Endothelial cell of umbilical vein (primary cell): Measurements from ENCODE around the gene RTKN. TPM values are rescaled to one million over a fixed set of nuclear protein-coding genes. Genes with fewer than 3 reads are reported as not detected.

Experiments
- BruUV-seq: library from RNA; stranded (reverse); fragments of 400-500 nt; replicated peaks from 2 replicates; lab custom pipeline; 2021; lab: Mats Ljungman, UMichigan
- CTCF ChIA-PET: fragments of 300-600, 350-600 bp; sonication (Branson Sonifier 250); formaldehyde crosslinking; loops from one replicate; lab custom pipeline; 2021; ENCODE audit warnings: antibody characterized with exemption, inconsistent platforms; lab: Charles Lee
- POLR2A ChIA-PET: fragments of 300-600, 350-600 bp; sonication (Branson Sonifier 250); formaldehyde crosslinking; loops from one replicate; lab custom pipeline; 2021; ENCODE audit warnings: antibody characterized with exemption, inconsistent platforms; lab: Charles Lee
- DNase-seq: peaks from one replicate; pipeline ENCODE4 v3.0.0-alpha.2; 2011; ENCODE audit warnings: low read depth, low spot score
- FAIRE-seq: peaks from 2 replicates; lab custom pipeline; 2011; peaks lifted over from hg19 to GRCh38; lab: Jason Lieb, UNC
- H2AFZ ChIP-seq: 2 replicates; pipeline ENCODE4 v1.6.0; 2012; ENCODE audit warnings: low read depth, low read length, control low read depth, inconsistent platforms
- H3K27ac ChIP-seq: 2 replicates; pipeline ENCODE4 v1.5.1; 2011; ENCODE audit warnings: low read depth, mild to moderate bottlenecking, control low read depth, low read length, moderate library complexity; ENCODE audit not compliant: insufficient read depth
- H3K27me3 ChIP-seq, 2 experiments: 2 replicates each; pipeline versions ENCODE4 v1.6.0 to v1.6.1; 2011; ENCODE audit warnings: low read length in 2 of 2, mixed read lengths in 1 of 2; ENCODE audit not compliant: control insufficient read depth in 2 of 2, insufficient read depth in 2 of 2
- H3K36me3 ChIP-seq, 2 experiments: 2 replicates in 1 of 2; 3 replicates in 1 of 2; pipeline ENCODE4 v1.5.1; 2011; ENCODE audit warnings: low read length in 2 of 2, mild to moderate bottlenecking in 1 of 2, moderate library complexity in 1 of 2; ENCODE audit not compliant: control insufficient read depth in 2 of 2, insufficient read depth in 2 of 2; ENCODE audit errors: extremely low read depth in 1 of 2
- H3K4me1 ChIP-seq: 3 replicates; pipeline ENCODE4 v1.5.1; 2011; ENCODE audit warnings: mild to moderate bottlenecking, low read length; ENCODE audit not compliant: control insufficient read depth, insufficient read depth; ENCODE audit errors: extremely low read depth
- H3K4me2 ChIP-seq: 2 replicates; pipeline ENCODE4 v1.6.1; 2011; ENCODE audit warnings: low read length, control low read depth, mixed read lengths; ENCODE audit not compliant: insufficient read depth
- H3K4me3 ChIP-seq, 3 experiments: fragments of 200-600 bp in 1 of 3; sonication (generic), shearing (Covaris generic) in 1 of 3; replicated peaks in 1 of 3; 2 replicates each; pipeline ENCODE4 v1.5.1; 2011 to 2016; ENCODE audit warnings: control low read depth in 3 of 3, low read length in 3 of 3, mild to moderate bottlenecking in 2 of 3, inconsistent platforms in 1 of 3, low read depth in 1 of 3, moderate library complexity in 1 of 3; ENCODE audit not compliant: insufficient read depth in 1 of 3
- H3K79me2 ChIP-seq: 2 replicates; pipeline ENCODE4 v1.6.0; 2012; ENCODE audit warnings: low read length, inconsistent platforms; ENCODE audit not compliant: control insufficient read depth, insufficient read depth
- H3K9ac ChIP-seq: replicated peaks from 2 replicates; pipeline ENCODE3; 2011; ENCODE audit warnings: low read length, control low read depth; ENCODE audit not compliant: insufficient read depth; ENCODE audit errors: extremely low read depth
- H3K9me1 ChIP-seq: replicated peaks from 3 replicates; pipeline ENCODE4 v1.6.0; 2011; ENCODE audit warnings: mild to moderate bottlenecking, low read length; ENCODE audit not compliant: control insufficient read depth, insufficient read depth; ENCODE audit errors: extremely low read depth
- H3K9me3 ChIP-seq: replicated peaks from 2 replicates; pipeline ENCODE4 v1.5.1; 2012; ENCODE audit warnings: low read length, inconsistent platforms; ENCODE audit not compliant: control insufficient read depth, insufficient read depth
- H4K20me1 ChIP-seq: replicated peaks from 2 replicates; pipeline ENCODE3; 2011; ENCODE audit warnings: mild to moderate bottlenecking, low read length; ENCODE audit not compliant: control insufficient read depth, insufficient read depth; ENCODE audit errors: extremely low read depth
- CTCF ChIP-seq, 2 donors: IDR thresholded peaks; 1 replicate in 1 of 2; 2 replicates in 1 of 2; pipeline ENCODE4 v1.5.1; 2011; ENCODE audit warnings: low read length in 2 of 2, mild to moderate bottlenecking in 2 of 2, moderate library complexity in 2 of 2, control low read depth in 1 of 2, inconsistent platforms in 1 of 2, low read depth in 1 of 2; ENCODE audit not compliant: insufficient read depth in 1 of 2; ENCODE audit errors: extremely low read depth in 1 of 2
- FOS ChIP-seq: IDR thresholded peaks from 2 replicates; pipeline ENCODE4 v1.6.1; 2011; ENCODE audit warnings: mild to moderate bottlenecking, low read length, moderate library complexity, borderline replicate concordance; ENCODE audit not compliant: insufficient read depth
- GATA2 ChIP-seq: IDR thresholded peaks from 2 replicates; pipeline ENCODE4 v1.7.0; 2011; ENCODE audit warnings: low read depth, mild to moderate bottlenecking, moderate library complexity, mixed read lengths, low read length; ENCODE audit not compliant: insufficient read length, insufficient read depth
- MAX ChIP-seq: IDR thresholded peaks from 2 replicates; pipeline ENCODE4 v1.6.1; 2011; ENCODE audit not compliant: insufficient read depth, insufficient read length
- MYC ChIP-seq: IDR thresholded peaks from one replicate; pipeline ENCODE4 v1.6.1; 2011; ENCODE audit warnings: mild to moderate bottlenecking, low read depth, low read length
- dilution Hi-C: fragments of 300-500 bp; cut with MboI; formaldehyde crosslinking; loops from one replicate; pipeline ENCODE4 v1.15.0; 2019; ENCODE audit warnings: low sequenced_read_pairs; ENCODE audit not compliant: extremely low pct_ligation_motif_present
- intact Hi-C: fragments of 100-400 bp; cut with micrococcal nuclease; formaldehyde crosslinking; loops from one replicate; pipeline ENCODE4 v1.10.0; 2022
- polyA plus RNA-seq, 4 experiments: library from polyadenylated mRNA; depleted of rRNA in 3 of 4; stranded (reverse) in 3 of 4; unstranded in 1 of 4; fragments of >200 nt; gene quantifications; 2 replicates each; pipeline versions ENCODE4 v1.2.1 to v1.2.3, GENCODE V29; 2011 to 2012; ENCODE audit warnings: missing spikeins in 1 of 4
- total RNA-seq: library from RNA; stranded (reverse); gene quantifications from 2 replicates; pipeline ENCODE4 v1.2.3, GENCODE V29; 2021

The RTKN gene
- total and polyA plus RNA-seq, 2 donors (not counting 3 experiments of a cell fraction or from before 2014, with no cell fraction given): 20.0 to 20.7 TPM

- dilution Hi-C loops: no loop called here
- Histone ChIP-seq H4K20me1 (peaks cover 3% of the 10 kb centered on the region), H3K9ac (no peak overlapping the region)
Measured at GRCh38 chr2:74387346-74387745, 54.4 kb downstream of the RTKN start.

More at GRCh38 chr2:74387346-74387745, 54.4 kb downstream of the RTKN start:
- Histone ChIP-seq H3K9me1 (no peaks in the 10 kb centered on the region), H3K27ac (no peak overlapping the region), H3K4me2 (no peak overlapping the region), H3K4me1 (peaks cover 17% of the 10 kb centered on the region), H3K27me3 (no peaks in the 10 kb centered on the region), H3K79me2 (peaks cover 63% of the 10 kb centered on the region), H2AFZ (no peak overlapping the region), H3K4me3 (no peak overlapping the region), H3K9me3 (no peaks in the 10 kb centered on the region), H3K36me3 (peaks cover 0 to 2% of the 10 kb centered on the region in 2 experiments)
- TF ChIP-seq MAX: no peak
- no peak for TF ChIP-seq GATA2
- no peak for TF ChIP-seq FOS
- TF ChIP-seq MYC: no peak
- TF ChIP-seq CTCF (IDR thresholded peaks at IDR 0.05; ENCODE audit: extremely low read depth in 1 of 2, insufficient read depth in 1 of 2, low read depth in 1 of 2, low read length in 2 of 2): no peak
- CTCF ChIA-PET: no interaction called here
- BruUV-seq: no TSS peak
- intact Hi-C loops: no loop called here
- no peak for DNase-seq
- POLR2A ChIA-PET: no interaction called here
- no peak for FAIRE-seq
